ENCODE measurements around the gene GALNT11. TPM values are rescaled to one million over a fixed set of nuclear protein-coding genes. Genes with fewer than 3 reads are reported as not detected.

GALNT11 gene
- total and polyA plus RNA-seq, 9 of the 15 experiments (the other 6 are each of a cell fraction or from before 2014, with no cell fraction given), result 8.2 to 59.5 (median 36.5) TPM

DNA sequence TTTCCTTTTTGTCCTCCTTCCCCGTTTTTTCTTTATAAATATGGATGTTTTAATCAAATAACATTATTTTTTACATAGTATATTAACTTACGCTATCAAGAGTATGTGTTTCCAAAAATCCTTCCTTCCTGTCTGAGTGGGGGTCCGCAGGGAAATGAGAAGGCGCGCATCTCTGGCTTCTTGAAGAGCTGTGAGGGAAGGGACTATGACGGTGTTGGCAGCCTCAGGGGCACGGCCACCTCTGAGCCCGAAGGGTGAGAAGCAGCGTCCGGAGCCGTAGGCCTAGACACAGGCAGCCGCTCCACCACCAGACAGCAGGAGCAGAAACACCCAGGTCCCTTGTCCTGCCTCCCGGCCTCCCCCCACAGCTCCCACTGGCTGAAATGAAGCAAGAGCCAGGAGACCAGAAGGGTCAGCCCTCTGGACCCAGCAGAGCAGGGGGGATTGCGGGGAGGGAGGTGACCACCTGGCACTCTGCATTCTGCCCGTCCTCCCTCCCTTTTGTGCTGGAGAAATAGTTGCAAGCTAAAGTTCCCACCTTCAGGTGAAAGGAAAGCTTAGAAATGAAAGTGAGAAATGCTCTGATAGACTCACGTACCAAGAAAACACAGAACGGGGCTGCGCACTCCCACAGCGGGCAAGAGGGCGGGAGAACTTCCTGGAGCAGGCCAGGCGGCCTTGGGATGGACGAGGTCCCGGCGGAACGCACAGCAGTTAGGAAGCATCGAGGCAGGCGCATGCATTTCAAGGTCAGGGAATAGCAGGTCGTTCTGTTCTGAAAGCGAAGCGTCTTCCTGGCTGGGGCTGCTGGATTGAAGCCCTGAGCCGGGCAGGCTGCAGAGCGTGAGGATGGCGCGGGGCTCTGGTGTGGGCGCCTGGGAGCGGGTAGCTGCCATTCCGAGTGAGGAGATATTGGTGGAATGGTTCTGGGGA, 105.5 kb downstream of the GALNT11 start (continued):
- TF ChIP-seq PML (IDR thresholded peaks at IDR 0.05; ENCODE audit: low read length) (no peak), TEAD4 (IDR thresholded peaks at IDR 0.05; ENCODE audit: low read length) (no peak), TEAD4 (CRISPR knock-in tag; IDR thresholded peaks at IDR 0.05; ENCODE audit: borderline replicate concordance) (no peak), PHF20 (IDR thresholded peaks at IDR 0.05; ENCODE audit: partially characterized antibody) (no peak), DMBX1 (CRISPR knock-in tag; IDR thresholded peaks at IDR 0.05; ENCODE audit: borderline replicate concordance) (no peak), RERE (CRISPR knock-in tag; IDR thresholded peaks at IDR 0.05; ENCODE audit: borderline replicate concordance) (no peak), POLR2G (IDR thresholded peaks at IDR 0.05; ENCODE audit: low read depth, low read length) (peak; percentile 72), DPF2 (IDR thresholded peaks at IDR 0.05) (no peak), SRSF9 (IDR thresholded peaks at IDR 0.05; ENCODE audit: borderline replicate concordance, low read depth, low read length) (no peak), PKNOX1 (IDR thresholded peaks at IDR 0.05) (no peak), ARID1B (IDR thresholded peaks at IDR 0.05) (no peak), ZNF586 (CRISPR knock-in tag; conservative IDR thresholded peaks at IDR 0.05) (no peak)
- TF ChIP-seq, protein P1, sequence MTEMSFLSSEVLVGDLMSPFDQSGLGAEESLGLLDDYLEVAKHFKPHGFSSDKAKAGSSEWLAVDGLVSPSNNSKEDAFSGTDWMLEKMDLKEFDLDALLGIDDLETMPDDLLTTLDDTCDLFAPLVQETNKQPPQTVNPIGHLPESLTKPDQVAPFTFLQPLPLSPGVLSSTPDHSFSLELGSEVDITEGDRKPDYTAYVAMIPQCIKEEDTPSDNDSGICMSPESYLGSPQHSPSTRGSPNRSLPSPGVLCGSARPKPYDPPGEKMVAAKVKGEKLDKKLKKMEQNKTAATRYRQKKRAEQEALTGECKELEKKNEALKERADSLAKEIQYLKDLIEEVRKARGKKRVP (CRISPR knock-in tag; IDR thresholded peaks at IDR 0.05), result no peak
